Fibroblast of lung (primary cell): ENCODE results near the gene FXYD4. TPM values are rescaled to one million over a fixed set of nuclear protein-coding genes. Genes with fewer than 3 reads are reported as not detected.

ENCODE experiments used
- DNase-seq, 2 donors: peaks; one replicate each; pipeline versions ENCODE4 v3.0.0 to v3.0.0-alpha.2; 2010; ENCODE audit warnings: low read depth in 2 of 2
- H2AFZ ChIP-seq: 2 replicates; pipeline ENCODE4 v1.5.1; 2012; ENCODE audit warnings: low read length, control low read depth, inconsistent platforms
- H3K27ac ChIP-seq: 2 replicates; pipeline ENCODE4 v1.5.1; 2011; ENCODE audit warnings: low read length, control low read depth; ENCODE audit not compliant: insufficient read depth
- H3K27me3 ChIP-seq: 2 replicates; pipeline ENCODE4 v1.5.1; 2011; ENCODE audit warnings: mild to moderate bottlenecking, low read length; ENCODE audit not compliant: control insufficient read depth, insufficient read depth
- H3K36me3 ChIP-seq: 2 replicates; pipeline ENCODE4 v1.5.1; 2011; ENCODE audit warnings: low read length; ENCODE audit not compliant: control insufficient read depth, insufficient read depth
- H3K4me1 ChIP-seq: 2 replicates; pipeline ENCODE4 v1.5.1; 2011; ENCODE audit warnings: low read length; ENCODE audit not compliant: control insufficient read depth, insufficient read depth; ENCODE audit errors: extremely low read depth
- H3K4me2 ChIP-seq: 2 replicates; pipeline ENCODE4 v1.5.1; 2011; ENCODE audit warnings: low read length, control low read depth; ENCODE audit not compliant: insufficient read depth; ENCODE audit errors: extremely low read depth
- H3K4me3 ChIP-seq, 4 experiments: fragments of 200-600 bp in 1 of 4; sonication (generic) in 1 of 4; replicated peaks in 1 of 4; 2 replicates each; pipeline ENCODE4 v1.5.1; 2011 to 2016; ENCODE audit warnings: low read length in 4 of 4, low read depth in 3 of 4, mild to moderate bottlenecking in 3 of 4, control low read depth in 2 of 4, inconsistent platforms in 1 of 4, mixed read lengths in 1 of 4; ENCODE audit not compliant: insufficient read depth in 1 of 4; ENCODE audit errors: control extremely low read depth in 1 of 4
- H3K79me2 ChIP-seq: 2 replicates; pipeline ENCODE4 v1.5.1; 2012; ENCODE audit warnings: mild to moderate bottlenecking, low read length, inconsistent platforms; ENCODE audit not compliant: control insufficient read depth, insufficient read depth
- H3K9ac ChIP-seq: 2 replicates; pipeline ENCODE4 v1.5.1; 2011; ENCODE audit warnings: mild to moderate bottlenecking, low read length, control low read depth; ENCODE audit not compliant: insufficient read depth
- H3K9me3 ChIP-seq: 2 replicates; pipeline ENCODE4 v1.5.1; 2012; ENCODE audit warnings: low read depth, low read length; ENCODE audit not compliant: control insufficient read depth, insufficient read depth
- H4K20me1 ChIP-seq: 2 replicates; pipeline ENCODE4 v1.5.1; 2011; ENCODE audit warnings: low read length; ENCODE audit not compliant: control insufficient read depth, insufficient read depth; ENCODE audit errors: extremely low read depth
- EZH2 ChIP-seq: IDR thresholded peaks from 2 replicates; pipeline ENCODE4 v1.5.1; 2012; ENCODE audit warnings: low read length, control low read depth, mild to moderate bottlenecking; ENCODE audit errors: missing control alignments
- polyA plus RNA-seq, 2 donors: library from polyadenylated mRNA; depleted of rRNA in 1 of 2; stranded (reverse) in 1 of 2; unstranded in 1 of 2; fragments of >200 nt; gene quantifications; 2 replicates each; pipeline ENCODE4 v1.2.1, GENCODE V29; 2011 to 2012; ENCODE audit warnings: missing spikeins in 1 of 2
- total RNA-seq: library from RNA; depleted of rRNA; stranded (reverse); fragments of >200 nt; gene quantifications from 2 replicates; pipeline ENCODE4 v1.2.1, GENCODE V29; 2014
- TF ChIP-seq, protein P1 (sequence below), 2 donors: IDR thresholded peaks in 1 of 2; conservative IDR thresholded peaks in 1 of 2; 1 replicate in 1 of 2; 2 replicates in 1 of 2; pipeline ENCODE4 v1.5.1; 2011 to 2012; ENCODE audit warnings: low read length in 2 of 2, control low read depth in 1 of 2, inconsistent platforms in 1 of 2, low read depth in 1 of 2, mild to moderate bottlenecking in 1 of 2

Gene FXYD4
- total and polyA plus RNA-seq, 2 donors (not counting 1 experiment from before 2014, with no cell fraction given), result not detected

DNA sequence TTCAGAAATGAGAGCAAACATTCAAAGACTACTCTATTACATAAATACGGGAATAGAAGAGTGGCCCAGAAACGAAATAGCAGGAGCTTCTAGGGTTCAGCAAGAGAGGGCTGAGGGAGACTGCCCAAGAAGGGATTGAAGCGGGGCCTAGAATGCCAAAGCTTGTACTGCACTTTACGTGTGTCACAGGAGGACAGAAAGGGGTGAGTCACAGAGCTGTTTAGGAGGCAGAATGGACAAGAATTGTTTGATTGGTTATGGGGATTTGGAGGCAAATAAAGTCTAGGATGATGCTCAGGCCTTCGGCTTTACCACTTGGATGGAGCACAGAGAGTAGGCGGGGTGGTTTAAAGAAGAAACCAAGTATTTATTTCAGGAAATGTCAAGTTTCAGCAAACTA lies 11.3 kb upstream of the FXYD4 start:
- no peak overlapping the region for H3K4me3 ChIP-seq
- TF ChIP-seq, protein P1, sequence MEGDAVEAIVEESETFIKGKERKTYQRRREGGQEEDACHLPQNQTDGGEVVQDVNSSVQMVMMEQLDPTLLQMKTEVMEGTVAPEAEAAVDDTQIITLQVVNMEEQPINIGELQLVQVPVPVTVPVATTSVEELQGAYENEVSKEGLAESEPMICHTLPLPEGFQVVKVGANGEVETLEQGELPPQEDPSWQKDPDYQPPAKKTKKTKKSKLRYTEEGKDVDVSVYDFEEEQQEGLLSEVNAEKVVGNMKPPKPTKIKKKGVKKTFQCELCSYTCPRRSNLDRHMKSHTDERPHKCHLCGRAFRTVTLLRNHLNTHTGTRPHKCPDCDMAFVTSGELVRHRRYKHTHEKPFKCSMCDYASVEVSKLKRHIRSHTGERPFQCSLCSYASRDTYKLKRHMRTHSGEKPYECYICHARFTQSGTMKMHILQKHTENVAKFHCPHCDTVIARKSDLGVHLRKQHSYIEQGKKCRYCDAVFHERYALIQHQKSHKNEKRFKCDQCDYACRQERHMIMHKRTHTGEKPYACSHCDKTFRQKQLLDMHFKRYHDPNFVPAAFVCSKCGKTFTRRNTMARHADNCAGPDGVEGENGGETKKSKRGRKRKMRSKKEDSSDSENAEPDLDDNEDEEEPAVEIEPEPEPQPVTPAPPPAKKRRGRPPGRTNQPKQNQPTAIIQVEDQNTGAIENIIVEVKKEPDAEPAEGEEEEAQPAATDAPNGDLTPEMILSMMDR (conservative IDR thresholded peaks at IDR 0.05 in 1 of 2, IDR thresholded peaks at IDR 0.05 in 1 of 2; ENCODE audit: low read depth in 1 of 2, low read length in 2 of 2), result no peak
- TF ChIP-seq EZH2, result no peak

DNA sequence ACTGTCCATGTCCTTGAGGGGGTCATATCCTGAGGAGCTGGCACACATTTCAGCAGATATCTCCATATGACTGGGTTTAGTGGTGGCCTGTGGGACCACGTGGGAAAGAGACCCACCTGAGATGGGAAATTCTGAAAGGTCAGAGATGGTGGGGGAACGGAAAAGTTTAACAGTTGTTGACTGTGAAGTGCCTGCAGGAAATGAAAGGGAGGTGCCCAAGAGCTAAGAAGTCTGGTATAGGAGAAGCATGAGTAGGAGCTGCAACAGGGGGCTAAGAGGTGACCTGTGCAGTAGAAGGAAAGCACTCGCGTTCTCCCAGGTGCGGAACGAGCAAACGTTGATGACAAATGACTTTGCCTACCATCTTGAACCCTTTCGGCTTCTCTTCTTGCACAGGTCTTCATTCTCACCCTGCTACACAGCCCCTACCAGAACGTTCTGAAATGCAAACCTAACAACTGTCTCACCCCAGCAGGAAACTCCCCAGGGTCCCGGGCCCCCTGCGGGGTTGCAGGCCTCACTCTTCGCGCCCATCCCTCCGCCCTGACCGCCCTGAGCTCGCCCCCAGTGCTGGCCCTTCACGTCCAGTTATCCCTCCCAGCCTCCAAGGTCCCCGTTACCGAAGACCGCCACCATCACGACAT lies 9.8 kb upstream of the FXYD4 start:
- Histone ChIP-seq H3K4me3 (peak overlapping the region in 2 of 4 experiments; percentile 48 to 52), H3K27me3 (no peaks in the 10 kb centered on the region)

More for the DNA sequence above, 11.3 kb upstream of the FXYD4 start:
- no peak for DNase-seq
- H3K36me3 ChIP-seq, result no peaks in the 10 kb centered on the region
- no peaks in the 10 kb centered on the region for H3K9me3 ChIP-seq
- H2AFZ ChIP-seq, result no peak overlapping the region
- H3K79me2 ChIP-seq, result no peaks in the 10 kb centered on the region
- H3K4me1 ChIP-seq, result no peaks in the 10 kb centered on the region
- H3K27me3 ChIP-seq, result no peaks in the 10 kb centered on the region
- H3K4me2 ChIP-seq, result no peak overlapping the region
- no peak overlapping the region for H3K27ac ChIP-seq
- H3K9ac ChIP-seq, result no peak overlapping the region
- no peaks in the 10 kb centered on the region for H4K20me1 ChIP-seq

DNA sequence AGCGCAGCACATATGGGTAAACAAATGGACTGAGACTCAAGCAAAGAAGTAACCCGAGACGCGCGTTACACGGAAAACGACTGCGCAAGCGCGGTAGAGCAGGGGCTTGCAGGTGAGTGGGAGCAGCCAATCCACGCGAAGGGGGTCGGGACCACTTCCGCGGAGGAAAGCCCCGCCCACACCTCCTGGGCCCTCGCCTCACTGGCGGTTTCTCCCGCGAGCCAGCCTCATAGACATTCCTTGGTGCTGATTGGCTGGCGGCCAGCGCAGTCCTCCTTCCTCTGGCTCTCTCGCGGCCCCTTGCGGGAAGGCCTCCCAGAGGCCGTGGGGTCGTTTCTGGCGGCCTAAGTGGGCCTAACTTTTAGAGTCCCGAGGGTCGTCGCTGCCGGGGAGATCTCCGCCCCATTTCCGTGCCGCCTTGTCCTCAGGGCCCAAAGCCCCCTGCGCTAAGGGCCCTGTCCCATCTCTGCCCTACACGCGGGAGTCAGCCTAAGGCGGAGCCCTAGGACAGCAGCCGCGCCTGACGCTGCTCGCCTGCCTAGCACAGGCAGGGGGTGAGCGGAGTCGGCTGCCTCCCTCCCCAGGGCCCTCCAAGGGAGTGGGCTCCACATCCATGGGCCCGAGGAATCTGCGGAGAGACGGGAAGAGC lies 9.1 kb upstream of the FXYD4 start:
- no peaks in the 10 kb centered on the region for H3K79me2 ChIP-seq
- no peaks in the 10 kb centered on the region for H3K27me3 ChIP-seq
- H3K9me3 ChIP-seq, result no peaks in the 10 kb centered on the region
- peak overlapping the region in 3 of 4 experiments; percentile 11 to 52 (median 48) for H3K4me3 ChIP-seq
- H3K9ac ChIP-seq, result peak overlapping the region; percentile 5
- DNase-seq, result peak; percentile 83 to 93
- no peaks in the 10 kb centered on the region for H4K20me1 ChIP-seq
- no peaks in the 10 kb centered on the region for H3K36me3 ChIP-seq
- no peak overlapping the region for H3K27ac ChIP-seq
- H3K4me2 ChIP-seq, result peak overlapping the region; percentile 67
- H3K4me1 ChIP-seq, result no peaks in the 10 kb centered on the region
- H2AFZ ChIP-seq, result peak overlapping the region; percentile 60
- TF ChIP-seq EZH2, result no peak
- TF ChIP-seq, protein P1 (conservative IDR thresholded peaks at IDR 0.05 in 1 of 2, IDR thresholded peaks at IDR 0.05 in 1 of 2; ENCODE audit: low read depth in 1 of 2, low read length in 2 of 2), result peak in 1 of 2 donors; percentile 43

More for the DNA sequence above, 9.8 kb upstream of the FXYD4 start:
- no peak for TF ChIP-seq EZH2
- TF ChIP-seq, protein P1 (conservative IDR thresholded peaks at IDR 0.05 in 1 of 2, IDR thresholded peaks at IDR 0.05 in 1 of 2; ENCODE audit: low read depth in 1 of 2, low read length in 2 of 2), result no peak
- DNase-seq, result no peak
- Histone ChIP-seq H3K27ac (no peak overlapping the region), H3K9ac (no peak overlapping the region), H3K79me2 (no peaks in the 10 kb centered on the region), H4K20me1 (no peaks in the 10 kb centered on the region), H3K4me2 (peak overlapping the region; percentile 67), H2AFZ (peak overlapping the region; percentile 18), H3K9me3 (no peaks in the 10 kb centered on the region), H3K4me1 (no peaks in the 10 kb centered on the region), H3K36me3 (no peaks in the 10 kb centered on the region)
